ENCODE results near the gene TMPRSS13. TPM values are rescaled to one million over a fixed set of nuclear protein-coding genes. Genes with fewer than 3 reads are reported as not detected.

Gene TMPRSS13
- polyA plus RNA-seq, 3 donors: 0.17 to 2.4 (median 0.37) TPM

- Mint-ChIP-seq H3K27me3 (ENCODE audit: low read depth in 3 of 3) (peaks cover 0 to 1% (median 0%) of the 10 kb centered on the region in 3 donors), H3K4me1 (peaks cover 9% of the 10 kb centered on the region), H3K36me3 (no peaks in the 10 kb centered on the region), H3K27ac (no peak overlapping the region), H3K9me3 (peaks cover 9 to 16% (median 12%) of the 10 kb centered on the region in 7 donors), H3K4me3 (no peak overlapping the region)
- intact Hi-C loops (cut with micrococcal nuclease): loop anchor here (5.0 to 10.0 kb wide), 3 partner anchors 40 to 90 kb away; no protein-coding TSS in a partner anchor
- 37% methylated on average over 2 of the region's 3 CpGs for WGBS (ENCODE audit: insufficient coverage)
- Histone ChIP-seq H2AFZ (ENCODE audit: insufficient read depth, low read depth, low read length, poor library complexity, severe bottlenecking) (no peak overlapping the region), H3K4me3 (replicated peaks in 1 of 3; ENCODE audit: low read depth in 2 of 3, low read length in 3 of 3) (no peak overlapping the region), H3K4me1 (ENCODE audit: control insufficient read depth in 1 of 2, insufficient read depth in 2 of 2, low read length in 2 of 2) (peaks cover 3% of the 10 kb centered on the region in 2 donors), H4K20me1 (ENCODE audit: insufficient read depth, low read length) (no peaks in the 10 kb centered on the region), H3K79me2 (ENCODE audit: insufficient read depth, low read length) (no peaks in the 10 kb centered on the region), H3K36me3 (replicated peaks in 1 of 2; ENCODE audit: control insufficient read depth in 1 of 2, insufficient read depth in 2 of 2, low read length in 2 of 2) (no peaks in the 10 kb centered on the region), H3K4me2 (replicated peaks; ENCODE audit: extremely low read depth, low read length, poor library complexity, severe bottlenecking) (no peak overlapping the region), H3K9ac (ENCODE audit: insufficient read depth, low read length, poor library complexity, severe bottlenecking) (no peak overlapping the region), H3K27me3 (ENCODE audit: control insufficient read depth in 2 of 2, insufficient read depth in 2 of 2, low read length in 2 of 2) (no peaks in the 10 kb centered on the region), H3K9me3 (replicated peaks in 1 of 2; ENCODE audit: control insufficient read depth in 1 of 2, insufficient read depth in 1 of 2, low read length in 2 of 2) (peaks cover 10 to 13% of the 10 kb centered on the region in 2 donors), H3K27ac (ENCODE audit: low read depth in 1 of 2, low read length in 2 of 2) (no peak overlapping the region)
- TF ChIP-seq CTCF (IDR thresholded peaks at IDR 0.05): no peak
- DNase-seq: no peak
Measured at GRCh38 chr11:117851852-117852251, 77.3 kb downstream of the TMPRSS13 start.

GRCh38 chr11:117851106-117851505 is 78.1 kb downstream of the TMPRSS13 start:
- H3K9me3 ChIP-seq (replicated peaks in 1 of 2; ENCODE audit: control insufficient read depth in 1 of 2, insufficient read depth in 1 of 2, low read length in 2 of 2): peaks cover 10 to 13% of the 10 kb centered on the region in 2 donors
- no peaks in the 10 kb centered on the region for H3K79me2 ChIP-seq (ENCODE audit: insufficient read depth, low read length)
- Mint-ChIP-seq H3K9me3 (peaks cover 9 to 16% (median 12%) of the 10 kb centered on the region in 7 donors), H3K4me1 (peaks cover 5% of the 10 kb centered on the region), H3K4me3 (no peak overlapping the region), H3K27me3 (ENCODE audit: low read depth in 3 of 3) (peaks cover 0 to 1% (median 0%) of the 10 kb centered on the region in 3 donors), H3K27ac (no peak overlapping the region), H3K36me3 (no peaks in the 10 kb centered on the region)
- WGBS (ENCODE audit: insufficient coverage): no CpG with 5 or more reads among the region's 3 CpGs
- no peak for TF ChIP-seq CTCF (IDR thresholded peaks at IDR 0.05)
- H3K4me3 ChIP-seq (replicated peaks in 1 of 3; ENCODE audit: low read depth in 2 of 3, low read length in 3 of 3): no peak overlapping the region
- no peak overlapping the region for H3K9ac ChIP-seq (ENCODE audit: insufficient read depth, low read length, poor library complexity, severe bottlenecking)
- H4K20me1 ChIP-seq (ENCODE audit: insufficient read depth, low read length): no peaks in the 10 kb centered on the region
- no peak overlapping the region for H3K27ac ChIP-seq (ENCODE audit: low read depth in 1 of 2, low read length in 2 of 2)
- H2AFZ ChIP-seq (ENCODE audit: insufficient read depth, low read depth, low read length, poor library complexity, severe bottlenecking): no peak overlapping the region
- no peak for DNase-seq
- intact Hi-C loops (cut with micrococcal nuclease): loop anchor here (5.0 to 10.0 kb wide), 3 partner anchors 41 to 91 kb away; no protein-coding TSS in a partner anchor
- no peaks in the 10 kb centered on the region for H3K27me3 ChIP-seq (ENCODE audit: control insufficient read depth in 2 of 2, insufficient read depth in 2 of 2, low read length in 2 of 2)
- H3K4me1 ChIP-seq (ENCODE audit: control insufficient read depth in 1 of 2, insufficient read depth in 2 of 2, low read length in 2 of 2): no peaks in the 10 kb centered on the region
- H3K4me2 ChIP-seq (replicated peaks; ENCODE audit: extremely low read depth, low read length, poor library complexity, severe bottlenecking): no peak overlapping the region
- no peaks in the 10 kb centered on the region for H3K36me3 ChIP-seq (replicated peaks in 1 of 2; ENCODE audit: control insufficient read depth in 1 of 2, insufficient read depth in 2 of 2, low read length in 2 of 2)

Other genes starting within 250 kb of the TMPRSS13 start
- gene DSCAML1, start 132.2 kb downstream of the TMPRSS13 start, polyA plus RNA-seq: not detected
- gene FXYD2, start 104.7 kb downstream of the TMPRSS13 start, polyA plus RNA-seq: 1 to 10 TPM in 2 of 3 donors, under 1 TPM in 1; 0.96 to 4.4 (median 2.5) TPM
- gene FXYD6, start 52.7 kb downstream of the TMPRSS13 start, polyA plus RNA-seq: 10 to 100 TPM; 36.4 to 52.1 (median 44.1) TPM
- gene IL10RA, start 57.0 kb upstream of the TMPRSS13 start, polyA plus RNA-seq: 100 to 1,000 TPM; 152 to 413 (median 226) TPM
- not detected for gene TMPRSS4, start 147.7 kb upstream of the TMPRSS13 start, polyA plus RNA-seq
- under 1 TPM; 0.05 to 0.29 (median 0.11) TPM for gene SMIM35, start 157.6 kb upstream of the TMPRSS13 start, polyA plus RNA-seq
- under 1 TPM in 1 of 3 donors, not detected in 2; 0.76 TPM for gene SCN4B, start 223.4 kb upstream of the TMPRSS13 start, polyA plus RNA-seq
- under 1 TPM in 1 of 3 donors, not detected in 2; 0.01 TPM for gene SCN2B, start 247.2 kb upstream of the TMPRSS13 start, polyA plus RNA-seq